Thyroid gland (tissue), 4 donors: ENCODE results near the gene CCDC51. TPM values are rescaled to one million over a fixed set of nuclear protein-coding genes. Genes with fewer than 3 reads are reported as not detected.

Experiments
- DNase-seq, 2 donors: peaks; one replicate each; pipeline ENCODE4 v3.0.0-alpha.2; 2019
- H3K27ac ChIP-seq, 3 donors: fragments of 200-600 bp; sonication (generic); 1 replicate in 2 of 3; 2 replicates in 1 of 3; pipeline ENCODE4 v1.5.1; 2016 to 2019; ENCODE audit warnings: mild to moderate bottlenecking in 1 of 3, moderate library complexity in 1 of 3
- H3K27me3 ChIP-seq: fragments of 200-600 bp; sonication (generic); one replicate; pipeline ENCODE4 v1.5.1; 2019
- H3K36me3 ChIP-seq, 2 donors: fragments of 200-600 bp; sonication (generic); one replicate each; pipeline ENCODE4 v1.5.1; 2016 to 2019
- H3K4me1 ChIP-seq, 2 donors: fragments of 200-600 bp; sonication (generic); one replicate each; pipeline ENCODE4 v1.5.1; 2017 to 2019
- H3K4me3 ChIP-seq, 3 donors: fragments of 200-600 bp; sonication (generic); replicated peaks in 1 of 3; 1 replicate in 2 of 3; 2 replicates in 1 of 3; pipeline ENCODE4 v1.5.1; 2016; ENCODE audit warnings: mild to moderate bottlenecking in 1 of 3
- H3K9me3 ChIP-seq: fragments of 200-600 bp; sonication (generic); one replicate; pipeline ENCODE4 v1.5.1; 2017
- POLR2A ChIP-seq, 2 donors: fragments of 450-650 bp; IDR thresholded peaks; one replicate each; pipeline ENCODE4 v1.6.1; 2017; ENCODE audit warnings: antibody characterized with exemption in 2 of 2, mild to moderate bottlenecking in 2 of 2, moderate library complexity in 1 of 2
- WGBS, 2 donors: methylation state at CpG; one replicate each; pipeline ENCODE4 v1.1.5; 2017; 5-methylcytosine and 5-hydroxymethylcytosine counted together
- intact Hi-C: fragments of 100-400 bp; cut with DNase I; formaldehyde crosslinking; loops from one replicate; pipeline ENCODE4 v1.15.1; 2023
- total RNA-seq, 4 donors: library from RNA; depleted of rRNA; stranded (reverse); fragments of >200 nt; gene quantifications; one replicate each; pipeline ENCODE4 v1.2.3, GENCODE V29; 2016
- TF ChIP-seq, protein P1 (sequence below), 6 experiments: fragments of 200-600 bp in 3 of 6; fragments of 450-650 bp in 3 of 6; sonication (generic) in 3 of 6; IDR thresholded peaks; one replicate each; pipeline ENCODE4 v1.5.1; 2016 to 2019; ENCODE audit warnings: antibody characterized with exemption in 6 of 6, mild to moderate bottlenecking in 2 of 6, inconsistent platforms in 1 of 6, moderate library complexity in 1 of 6

Gene CCDC51
- total RNA-seq, 4 donors from 2014 or later, result 8.6 to 17.0 (median 15.0) TPM

DNA sequence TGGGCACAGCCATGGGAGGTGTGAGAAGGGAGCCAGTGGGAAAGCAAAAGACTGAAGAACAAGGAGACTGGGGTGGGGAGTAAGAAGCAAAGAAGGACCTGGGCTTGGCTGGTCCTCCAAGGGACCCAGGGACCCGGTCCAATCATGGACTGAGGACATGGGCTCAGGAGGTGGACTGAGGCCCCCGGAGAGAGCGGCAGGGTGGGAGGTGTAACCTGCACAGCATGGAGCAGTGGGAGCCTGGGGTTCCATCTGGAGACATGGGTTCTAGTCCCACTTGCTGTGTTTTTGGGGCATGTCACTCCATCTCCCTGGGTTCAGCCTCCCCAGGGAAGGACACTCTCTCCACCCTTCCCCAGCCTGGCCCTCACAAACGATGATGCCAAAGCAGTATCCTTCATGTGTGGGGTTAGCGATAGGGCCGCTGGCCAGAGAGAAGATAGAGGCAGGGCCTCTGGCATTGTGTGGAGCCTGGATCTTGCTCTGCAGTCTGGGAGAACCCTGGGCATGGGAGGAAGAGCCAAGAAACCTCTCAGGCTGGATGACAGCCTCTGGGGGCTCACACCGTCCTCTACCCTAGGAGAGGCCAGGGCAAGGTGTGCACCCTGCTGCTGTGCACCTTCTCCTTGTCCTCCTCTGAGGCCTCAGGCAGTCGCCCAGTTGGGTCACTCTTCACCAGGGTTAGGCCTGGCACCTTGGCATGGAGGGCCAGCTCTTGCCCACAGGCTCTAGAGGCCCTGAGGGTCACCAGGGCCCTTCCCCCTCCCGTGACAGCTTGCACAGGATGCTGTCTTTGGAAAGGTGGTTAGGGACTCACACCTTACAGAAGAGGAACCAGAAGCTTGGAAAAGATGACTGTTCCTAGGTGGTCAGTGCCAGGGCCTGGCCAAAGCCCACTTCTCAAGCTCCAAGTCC lies 41.9 kb downstream of the CCDC51 start:
- no peak for DNase-seq
- WGBS, 2 donors, result 68 to 74% methylated on average over 7 to 8 of the region's 9 CpGs
- Histone ChIP-seq H3K36me3 (no peaks in the 10 kb centered on the region), H3K27ac (no peak overlapping the region), H3K4me1 (peaks cover 6 to 16% of the 10 kb centered on the region in 2 donors), H3K4me3 (no peak overlapping the region), H3K27me3 (no peaks in the 10 kb centered on the region), H3K9me3 (no peaks in the 10 kb centered on the region)
- intact Hi-C loops, result loop anchor here (10.0 kb wide), 1 partner anchor 123 kb away; no protein-coding TSS in a partner anchor
- TF ChIP-seq, protein P1, sequence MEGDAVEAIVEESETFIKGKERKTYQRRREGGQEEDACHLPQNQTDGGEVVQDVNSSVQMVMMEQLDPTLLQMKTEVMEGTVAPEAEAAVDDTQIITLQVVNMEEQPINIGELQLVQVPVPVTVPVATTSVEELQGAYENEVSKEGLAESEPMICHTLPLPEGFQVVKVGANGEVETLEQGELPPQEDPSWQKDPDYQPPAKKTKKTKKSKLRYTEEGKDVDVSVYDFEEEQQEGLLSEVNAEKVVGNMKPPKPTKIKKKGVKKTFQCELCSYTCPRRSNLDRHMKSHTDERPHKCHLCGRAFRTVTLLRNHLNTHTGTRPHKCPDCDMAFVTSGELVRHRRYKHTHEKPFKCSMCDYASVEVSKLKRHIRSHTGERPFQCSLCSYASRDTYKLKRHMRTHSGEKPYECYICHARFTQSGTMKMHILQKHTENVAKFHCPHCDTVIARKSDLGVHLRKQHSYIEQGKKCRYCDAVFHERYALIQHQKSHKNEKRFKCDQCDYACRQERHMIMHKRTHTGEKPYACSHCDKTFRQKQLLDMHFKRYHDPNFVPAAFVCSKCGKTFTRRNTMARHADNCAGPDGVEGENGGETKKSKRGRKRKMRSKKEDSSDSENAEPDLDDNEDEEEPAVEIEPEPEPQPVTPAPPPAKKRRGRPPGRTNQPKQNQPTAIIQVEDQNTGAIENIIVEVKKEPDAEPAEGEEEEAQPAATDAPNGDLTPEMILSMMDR (IDR thresholded peaks at IDR 0.05), result no peak
- no peak for TF ChIP-seq POLR2A (IDR thresholded peaks at IDR 0.05)

DNA sequence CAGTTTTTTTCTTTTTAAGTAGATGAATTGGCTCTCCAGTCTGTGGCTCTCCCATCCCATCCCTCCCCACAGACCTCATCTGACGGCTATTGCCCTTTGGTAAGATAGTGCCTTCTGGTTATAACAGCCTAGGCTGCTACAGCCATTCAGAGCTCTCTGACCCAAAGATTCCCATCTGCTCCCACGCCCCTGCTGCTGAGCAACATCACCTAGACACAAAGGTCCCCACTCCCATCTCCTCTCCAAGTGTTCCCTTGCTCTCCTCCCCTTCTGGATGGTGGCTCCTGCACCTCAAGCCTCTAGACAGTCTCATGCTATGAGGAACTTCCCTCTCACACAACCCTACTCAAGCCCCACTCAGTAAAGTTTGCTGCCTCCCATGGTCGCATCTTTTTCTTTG lies 44.2 kb downstream of the CCDC51 start:
- Histone ChIP-seq H3K36me3 (no peaks in the 10 kb centered on the region), H3K4me3 (no peak overlapping the region), H3K27ac (no peak overlapping the region), H3K27me3 (no peaks in the 10 kb centered on the region), H3K9me3 (no peaks in the 10 kb centered on the region), H3K4me1 (no peaks in the 10 kb centered on the region)
- 67 to 71% methylated on average over 3 of the region's 3 CpGs for WGBS, 2 donors
- no peak for TF ChIP-seq POLR2A (IDR thresholded peaks at IDR 0.05)
- TF ChIP-seq, protein P1 (IDR thresholded peaks at IDR 0.05), result no peak
- intact Hi-C loops, result loop anchor here (10.0 kb wide), 1 partner anchor 121 kb away; no protein-coding TSS in a partner anchor
- DNase-seq, result no peak

DNA sequence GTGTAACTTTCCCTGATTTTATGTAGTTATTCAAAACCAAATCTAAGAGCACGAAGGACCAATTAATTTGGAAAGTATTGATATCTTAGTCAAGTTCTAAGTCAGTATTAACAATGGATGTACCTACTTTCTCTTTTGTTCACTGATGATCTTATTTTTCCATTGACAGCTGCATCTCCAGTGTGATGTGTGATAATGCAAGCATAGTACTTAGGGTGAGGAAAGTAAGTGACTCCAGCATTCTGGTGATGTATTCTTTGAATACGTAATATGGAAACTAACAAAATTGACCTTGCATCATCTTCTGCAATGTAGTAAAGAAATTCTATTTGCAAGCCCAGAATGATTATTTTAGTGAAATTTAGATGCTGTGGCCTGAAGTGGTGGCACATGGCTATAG lies 45.5 kb downstream of the CCDC51 start:
- Histone ChIP-seq H3K4me1 (no peaks in the 10 kb centered on the region), H3K9me3 (no peaks in the 10 kb centered on the region), H3K4me3 (no peak overlapping the region), H3K27me3 (no peaks in the 10 kb centered on the region), H3K27ac (no peak overlapping the region), H3K36me3 (no peaks in the 10 kb centered on the region)
- 85 to 93% methylated on average over 2 of the region's 2 CpGs for WGBS, 2 donors
- intact Hi-C loops, result loop anchor here (10.0 kb wide), 1 partner anchor 120 kb away; no protein-coding TSS in a partner anchor
- TF ChIP-seq, protein P1 (IDR thresholded peaks at IDR 0.05), result no peak
- DNase-seq, result no peak

DNA sequence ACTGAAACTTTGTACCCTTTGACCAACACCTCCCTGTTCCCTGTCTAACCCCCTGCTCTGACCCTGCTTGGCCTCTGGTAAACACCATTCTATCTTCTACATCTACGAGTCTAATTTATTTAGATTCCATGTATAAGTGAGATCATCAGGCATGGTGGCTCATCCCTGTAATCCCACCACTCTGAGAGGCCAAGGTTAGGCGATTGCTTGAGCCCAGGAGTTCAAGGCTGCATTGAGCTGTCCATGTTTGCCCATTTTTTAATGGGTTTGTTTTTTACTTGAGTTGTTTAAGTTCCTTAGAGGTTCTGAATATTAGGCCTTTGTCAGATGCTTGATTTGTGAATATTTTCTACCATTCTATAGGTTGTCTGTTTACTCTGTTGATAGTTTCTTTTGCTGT lies 51.0 kb downstream of the CCDC51 start:
- WGBS, 2 donors, result 84 to 87% methylated on average over 2 of the region's 2 CpGs
- no peak for DNase-seq
- intact Hi-C loops, result no loop called here

More for the DNA sequence above, 51.0 kb downstream of the CCDC51 start:
- TF ChIP-seq POLR2A (IDR thresholded peaks at IDR 0.05), result no peak
- TF ChIP-seq, protein P1 (IDR thresholded peaks at IDR 0.05), result no peak
- Histone ChIP-seq H3K4me3 (no peak overlapping the region), H3K36me3 (no peaks in the 10 kb centered on the region), H3K27ac (no peak overlapping the region), H3K9me3 (no peaks in the 10 kb centered on the region), H3K4me1 (no peaks in the 10 kb centered on the region), H3K27me3 (no peaks in the 10 kb centered on the region)
